ENCODE data around the gene POC1B.

The POC1B gene

DNA sequence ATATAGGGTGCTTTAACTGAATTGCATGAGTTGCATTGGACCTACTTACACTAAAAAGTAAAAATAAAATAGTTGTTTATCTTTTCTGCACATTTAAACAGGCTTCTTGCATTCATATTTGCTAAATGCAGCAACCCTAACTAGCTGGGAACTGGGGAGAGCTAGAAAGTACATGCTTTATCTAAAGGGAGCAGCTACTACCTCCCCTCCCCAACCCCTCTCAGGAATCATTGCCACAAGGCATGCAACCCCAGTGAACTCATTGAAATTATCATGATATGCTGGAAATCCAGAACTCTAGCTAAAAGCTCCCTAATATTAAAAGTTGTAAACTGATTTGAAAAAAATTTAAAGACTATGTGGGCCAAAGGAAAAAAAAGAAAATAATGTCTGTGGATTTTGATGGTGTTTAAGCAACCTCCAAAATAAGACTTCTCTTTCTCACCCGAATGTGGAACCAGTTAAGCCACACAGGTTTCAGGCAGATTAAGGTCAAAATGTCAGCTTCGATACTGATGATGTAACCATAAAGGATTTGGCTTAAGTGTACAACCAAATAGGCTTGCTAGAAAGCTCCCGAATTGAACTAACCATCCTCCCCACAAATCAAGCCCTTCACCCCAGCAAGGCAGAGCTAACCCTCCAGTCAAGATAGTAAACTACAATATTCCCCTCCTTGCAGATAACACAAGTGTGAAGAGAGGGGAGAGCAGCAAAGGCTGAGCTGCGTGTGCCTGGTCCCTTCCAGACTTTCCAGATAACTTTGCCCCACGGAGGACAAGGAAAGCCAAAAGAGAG lies 13.8 kb upstream of the POC1B start:
- H3K27ac ChIP-seq, result no peak overlapping the region
- no peak for DNase-seq (ENCODE audit: low spot score)
- TF ChIP-seq, protein P1, sequence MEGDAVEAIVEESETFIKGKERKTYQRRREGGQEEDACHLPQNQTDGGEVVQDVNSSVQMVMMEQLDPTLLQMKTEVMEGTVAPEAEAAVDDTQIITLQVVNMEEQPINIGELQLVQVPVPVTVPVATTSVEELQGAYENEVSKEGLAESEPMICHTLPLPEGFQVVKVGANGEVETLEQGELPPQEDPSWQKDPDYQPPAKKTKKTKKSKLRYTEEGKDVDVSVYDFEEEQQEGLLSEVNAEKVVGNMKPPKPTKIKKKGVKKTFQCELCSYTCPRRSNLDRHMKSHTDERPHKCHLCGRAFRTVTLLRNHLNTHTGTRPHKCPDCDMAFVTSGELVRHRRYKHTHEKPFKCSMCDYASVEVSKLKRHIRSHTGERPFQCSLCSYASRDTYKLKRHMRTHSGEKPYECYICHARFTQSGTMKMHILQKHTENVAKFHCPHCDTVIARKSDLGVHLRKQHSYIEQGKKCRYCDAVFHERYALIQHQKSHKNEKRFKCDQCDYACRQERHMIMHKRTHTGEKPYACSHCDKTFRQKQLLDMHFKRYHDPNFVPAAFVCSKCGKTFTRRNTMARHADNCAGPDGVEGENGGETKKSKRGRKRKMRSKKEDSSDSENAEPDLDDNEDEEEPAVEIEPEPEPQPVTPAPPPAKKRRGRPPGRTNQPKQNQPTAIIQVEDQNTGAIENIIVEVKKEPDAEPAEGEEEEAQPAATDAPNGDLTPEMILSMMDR (IDR thresholded peaks at IDR 0.05), result no peak
- no peak overlapping the region for H3K4me3 ChIP-seq

DNA sequence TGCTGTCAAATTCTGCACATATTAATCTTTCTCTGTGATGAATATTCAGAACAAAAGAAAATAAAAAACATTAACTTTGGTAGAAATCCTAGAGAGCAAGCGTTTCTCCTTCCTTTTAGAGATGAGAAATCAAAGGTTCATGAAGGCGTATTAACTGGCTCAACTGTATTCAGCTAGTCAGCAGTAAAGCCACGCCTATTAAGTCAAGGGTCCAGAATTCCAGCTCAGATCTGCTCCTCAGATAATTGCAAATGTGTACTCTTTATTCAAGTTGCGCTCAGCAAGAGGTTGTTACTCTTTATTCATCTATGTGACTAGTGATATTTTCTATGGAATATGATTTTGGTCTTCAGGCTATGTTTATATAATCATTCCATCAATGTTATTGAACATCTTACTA lies 13.1 kb upstream of the POC1B start:
- no peak for DNase-seq (ENCODE audit: low spot score)
- Histone ChIP-seq H3K27ac (no peak overlapping the region), H3K4me3 (no peak overlapping the region)
- TF ChIP-seq, protein P1 (IDR thresholded peaks at IDR 0.05), result no peak

DNA sequence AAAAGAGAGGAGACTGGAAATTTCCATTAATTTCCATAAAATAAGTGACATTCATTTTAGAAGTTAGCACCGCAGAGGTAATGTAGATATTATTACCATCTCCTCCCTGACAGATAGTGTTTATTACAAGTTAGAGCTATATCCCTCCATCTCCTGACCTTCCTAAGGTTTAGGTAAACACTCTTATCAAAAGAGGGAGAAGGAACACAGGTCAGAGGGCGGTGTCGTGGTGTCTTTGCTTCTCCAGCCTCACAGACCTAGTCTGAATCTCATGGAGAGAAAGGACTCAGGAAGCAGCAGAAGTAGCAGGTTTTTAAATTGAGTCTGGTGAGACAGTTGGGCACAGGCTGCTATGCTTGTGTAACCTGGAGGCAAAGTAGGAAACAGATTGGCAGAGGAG lies 11.5 kb upstream of the POC1B start:
- TF ChIP-seq, protein P1 (IDR thresholded peaks at IDR 0.05), result no peak
- no peak for DNase-seq (ENCODE audit: low spot score)
- H3K27ac ChIP-seq, result no peak overlapping the region
- H3K4me3 ChIP-seq, result no peak overlapping the region

DNA sequence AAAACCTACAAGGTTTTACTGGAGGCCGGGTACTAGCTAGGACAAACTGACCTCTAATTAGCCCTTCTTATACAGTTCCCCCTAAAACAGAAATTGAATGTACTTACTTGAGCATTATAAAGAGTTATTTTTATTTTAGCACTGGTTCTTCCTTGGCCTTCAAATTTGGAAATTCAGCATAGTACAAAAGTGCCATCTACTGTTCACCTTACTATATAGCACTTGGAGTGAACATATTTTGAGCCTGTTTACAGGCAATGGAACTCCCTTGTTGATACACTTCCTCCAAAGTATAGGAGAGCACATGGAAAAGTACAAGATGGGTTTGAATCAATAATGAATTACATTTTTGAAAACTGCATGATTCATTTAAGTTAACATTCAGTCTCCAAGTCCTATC lies 3.9 kb upstream of the POC1B start:
- Histone ChIP-seq H3K4me3 (no peak overlapping the region), H3K27ac (no peak overlapping the region)
- no peak for DNase-seq (ENCODE audit: low spot score)
- TF ChIP-seq, protein P1 (IDR thresholded peaks at IDR 0.05), result peak; percentile 48

DNA sequence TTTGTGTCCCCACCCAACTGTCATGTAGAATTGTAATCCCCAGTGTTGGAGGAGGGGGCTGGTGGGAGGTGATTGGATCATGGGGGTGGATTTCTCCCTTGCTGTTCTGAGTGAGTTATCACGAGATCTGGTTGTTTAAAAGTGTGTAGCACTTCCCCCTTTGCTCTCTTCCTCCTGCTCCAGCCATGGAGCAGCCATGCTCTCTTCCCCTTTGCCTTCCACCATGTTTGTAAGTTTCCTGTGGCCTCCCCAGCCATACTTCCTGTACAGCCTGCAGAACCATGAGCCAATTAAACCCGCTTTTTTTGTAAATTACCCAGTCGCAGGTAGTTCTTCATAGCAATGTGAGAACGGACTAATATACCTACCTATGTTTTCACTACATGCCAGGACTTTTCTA lies 2.6 kb upstream of the POC1B start:
- TF ChIP-seq, protein P1 (IDR thresholded peaks at IDR 0.05), result no peak
- H3K4me3 ChIP-seq, result no peak overlapping the region
- no peak overlapping the region for H3K27ac ChIP-seq
- no peak for DNase-seq (ENCODE audit: low spot score)

DNA sequence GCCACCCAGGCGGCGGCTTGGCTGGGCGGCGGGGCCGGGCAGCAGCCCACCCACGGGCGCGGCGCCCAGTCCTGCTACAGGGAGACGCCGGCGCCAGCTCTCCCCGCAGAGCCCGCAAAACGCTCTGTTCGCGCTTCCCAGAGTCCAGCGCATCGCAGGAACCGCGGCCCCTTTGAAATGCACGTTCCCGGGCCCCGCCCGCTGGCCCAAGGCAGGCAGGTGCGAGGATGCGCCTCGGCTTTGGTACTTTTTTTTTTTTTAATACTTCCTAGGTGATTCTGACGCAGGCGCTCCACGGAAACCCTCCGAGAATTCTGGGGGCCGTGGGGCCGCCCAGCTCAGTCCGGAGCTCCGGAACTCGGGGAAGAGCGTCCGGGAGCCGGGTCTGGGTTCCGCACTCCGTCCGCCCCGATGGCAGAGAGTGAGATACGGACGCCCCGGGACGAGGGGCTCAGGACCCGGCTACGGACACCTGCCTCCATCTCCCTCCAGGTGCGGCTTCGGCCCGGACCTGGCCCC lies 483 bp downstream of the POC1B start:
- Histone ChIP-seq H3K27ac (peak overlapping the region; percentile 92 to 97), H3K4me3 (peak overlapping the region; percentile 97)
- TF ChIP-seq, protein P1 (IDR thresholded peaks at IDR 0.05), result no peak
- DNase-seq (ENCODE audit: low spot score), result no peak

Measured in coronary artery (tissue), 2 donors.